ENCODE results near the gene ELOVL3.

GRCh38 chr10:102254426-102254825 is 28.3 kb downstream of the ELOVL3 start:
- TF ChIP-seq, protein P1, sequence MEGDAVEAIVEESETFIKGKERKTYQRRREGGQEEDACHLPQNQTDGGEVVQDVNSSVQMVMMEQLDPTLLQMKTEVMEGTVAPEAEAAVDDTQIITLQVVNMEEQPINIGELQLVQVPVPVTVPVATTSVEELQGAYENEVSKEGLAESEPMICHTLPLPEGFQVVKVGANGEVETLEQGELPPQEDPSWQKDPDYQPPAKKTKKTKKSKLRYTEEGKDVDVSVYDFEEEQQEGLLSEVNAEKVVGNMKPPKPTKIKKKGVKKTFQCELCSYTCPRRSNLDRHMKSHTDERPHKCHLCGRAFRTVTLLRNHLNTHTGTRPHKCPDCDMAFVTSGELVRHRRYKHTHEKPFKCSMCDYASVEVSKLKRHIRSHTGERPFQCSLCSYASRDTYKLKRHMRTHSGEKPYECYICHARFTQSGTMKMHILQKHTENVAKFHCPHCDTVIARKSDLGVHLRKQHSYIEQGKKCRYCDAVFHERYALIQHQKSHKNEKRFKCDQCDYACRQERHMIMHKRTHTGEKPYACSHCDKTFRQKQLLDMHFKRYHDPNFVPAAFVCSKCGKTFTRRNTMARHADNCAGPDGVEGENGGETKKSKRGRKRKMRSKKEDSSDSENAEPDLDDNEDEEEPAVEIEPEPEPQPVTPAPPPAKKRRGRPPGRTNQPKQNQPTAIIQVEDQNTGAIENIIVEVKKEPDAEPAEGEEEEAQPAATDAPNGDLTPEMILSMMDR (IDR thresholded peaks at IDR 0.05), result no peak
- no peak for TF ChIP-seq POLR2A (IDR thresholded peaks at IDR 0.05)
